Transverse colon (tissue), 4 donors: ENCODE results near the gene ZNF75A. TPM values are rescaled to one million over a fixed set of nuclear protein-coding genes. Genes with fewer than 3 reads are reported as not detected.

ENCODE experiments used
- DNase-seq: peaks from one replicate; pipeline ENCODE4 v3.0.0-alpha.2; 2019
- H3K27ac ChIP-seq, 4 donors: fragments of 200-600 bp; sonication (generic); 2 replicates each; pipeline ENCODE4 v1.5.1; 2016 to 2018; ENCODE audit warnings: inconsistent platforms in 4 of 4
- H3K27me3 ChIP-seq: fragments of 200-600 bp; sonication (generic); 2 replicates; pipeline ENCODE4 v1.5.1; 2017; ENCODE audit warnings: inconsistent platforms
- H3K36me3 ChIP-seq, 4 donors: fragments of 200-600 bp; sonication (generic); 2 replicates each; pipeline ENCODE4 v1.5.1; 2017 to 2019; ENCODE audit warnings: inconsistent platforms in 4 of 4
- H3K4me1 ChIP-seq, 4 donors: fragments of 200-600 bp; sonication (generic); 2 replicates each; pipeline ENCODE4 v1.5.1; 2017 to 2020; ENCODE audit warnings: inconsistent platforms in 4 of 4
- H3K4me3 ChIP-seq, 4 donors: fragments of 200-600 bp; sonication (generic); 1 replicate in 1 of 4; 2 replicates in 3 of 4; pipeline versions ENCODE4 v1.5.1 to v1.6.1; 2017 to 2019; ENCODE audit warnings: inconsistent platforms in 4 of 4
- H3K9me3 ChIP-seq, 2 donors: fragments of 200-600 bp; sonication (generic); 2 replicates each; pipeline ENCODE4 v1.5.1; 2017 to 2019; ENCODE audit warnings: inconsistent platforms in 2 of 2
- EP300 ChIP-seq: sonication (generic); formaldehyde crosslinking; IDR thresholded peaks from one replicate; pipeline ENCODE4 v1.6.1; 2017; ENCODE audit warnings: antibody characterized with exemption, low read depth
- POLR2A ChIP-seq: fragments of 450-650 bp; IDR thresholded peaks from one replicate; pipeline ENCODE4 v1.6.1; 2016; ENCODE audit warnings: antibody characterized with exemption, mild to moderate bottlenecking, moderate library complexity
- POLR2AphosphoS5 ChIP-seq, 3 donors: sonication (generic); formaldehyde crosslinking; IDR thresholded peaks; one replicate each; pipeline ENCODE4 v1.6.1; 2016; ENCODE audit warnings: antibody characterized with exemption in 3 of 3
- WGBS, 2 donors: methylation state at CpG; one replicate each; pipeline ENCODE4 v1.1.5; 2018; ENCODE audit warnings: low coverage in 1 of 2; 5-methylcytosine and 5-hydroxymethylcytosine counted together
- in situ Hi-C, 4 donors: fragments of 200-750 bp; cut with MboI; loops; one replicate each; pipeline versions ENCODE4 v1.15.0 to v1.15.1; 2017; ENCODE audit warnings: low sequenced_read_pairs in 3 of 4, low pct_ligation_motif_present in 1 of 4, low pct_unique_long_range_greater_than_20kb in 1 of 4
- intact Hi-C: fragments of 100-400 bp; cut with DNase I; formaldehyde crosslinking; loops from one replicate; pipeline ENCODE4 v1.15.1; 2023; ENCODE audit warnings: low total_unique reads
- total RNA-seq, 4 donors: library from RNA; depleted of rRNA; stranded (reverse); fragments of >200 nt; gene quantifications; one replicate each; pipeline ENCODE4 v1.1.0, GENCODE V29; 2016
- TF ChIP-seq, protein P1 (sequence below), 5 experiments: fragments of 200-600 bp in 3 of 5; fragments of 450-650 bp in 2 of 5; sonication (generic) in 3 of 5; IDR thresholded peaks; 1 replicate in 2 of 5; 2 replicates in 3 of 5; pipeline ENCODE4 v1.5.1; 2016 to 2017; ENCODE audit warnings: antibody characterized with exemption in 5 of 5, inconsistent platforms in 3 of 5, mild to moderate bottlenecking in 2 of 5, moderate library complexity in 1 of 5

The ZNF75A gene
- total RNA-seq, 4 donors from 2014 or later: 12.3 to 53.9 (median 25.5) TPM

- H3K36me3 ChIP-seq: peaks cover 0 to 33% (median 6%) of the 10 kb centered on the region in 4 donors
- H3K27me3 ChIP-seq: peaks cover 4% of the 10 kb centered on the region
- in situ Hi-C loops (no loop called here), intact Hi-C loops (no loop called here)
- peak overlapping the region; percentile 79 to 99 (median 92) for H3K4me3 ChIP-seq
- TF ChIP-seq EP300 (no peak), POLR2AphosphoS5 (IDR thresholded peaks at IDR 0.05) (no peak), POLR2A (no peak)
- TF ChIP-seq, protein P1, sequence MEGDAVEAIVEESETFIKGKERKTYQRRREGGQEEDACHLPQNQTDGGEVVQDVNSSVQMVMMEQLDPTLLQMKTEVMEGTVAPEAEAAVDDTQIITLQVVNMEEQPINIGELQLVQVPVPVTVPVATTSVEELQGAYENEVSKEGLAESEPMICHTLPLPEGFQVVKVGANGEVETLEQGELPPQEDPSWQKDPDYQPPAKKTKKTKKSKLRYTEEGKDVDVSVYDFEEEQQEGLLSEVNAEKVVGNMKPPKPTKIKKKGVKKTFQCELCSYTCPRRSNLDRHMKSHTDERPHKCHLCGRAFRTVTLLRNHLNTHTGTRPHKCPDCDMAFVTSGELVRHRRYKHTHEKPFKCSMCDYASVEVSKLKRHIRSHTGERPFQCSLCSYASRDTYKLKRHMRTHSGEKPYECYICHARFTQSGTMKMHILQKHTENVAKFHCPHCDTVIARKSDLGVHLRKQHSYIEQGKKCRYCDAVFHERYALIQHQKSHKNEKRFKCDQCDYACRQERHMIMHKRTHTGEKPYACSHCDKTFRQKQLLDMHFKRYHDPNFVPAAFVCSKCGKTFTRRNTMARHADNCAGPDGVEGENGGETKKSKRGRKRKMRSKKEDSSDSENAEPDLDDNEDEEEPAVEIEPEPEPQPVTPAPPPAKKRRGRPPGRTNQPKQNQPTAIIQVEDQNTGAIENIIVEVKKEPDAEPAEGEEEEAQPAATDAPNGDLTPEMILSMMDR (IDR thresholded peaks at IDR 0.05): no peak
- peaks cover under 1 to 21% of the 10 kb centered on the region in 2 donors for H3K9me3 ChIP-seq
- 18 to 33% methylated on average over 3 to 38 of the region's 56 CpGs for WGBS, 2 donors
- DNase-seq: no peak
- H3K4me1 ChIP-seq: peaks cover 5 to 28% (median 25%) of the 10 kb centered on the region in 4 donors
- peak overlapping the region; percentile 98 to 100 (median 100) for H3K27ac ChIP-seq
Measured at GRCh38 chr16:3283543-3284447, 21.5 kb upstream of the ZNF75A start.

DNA sequence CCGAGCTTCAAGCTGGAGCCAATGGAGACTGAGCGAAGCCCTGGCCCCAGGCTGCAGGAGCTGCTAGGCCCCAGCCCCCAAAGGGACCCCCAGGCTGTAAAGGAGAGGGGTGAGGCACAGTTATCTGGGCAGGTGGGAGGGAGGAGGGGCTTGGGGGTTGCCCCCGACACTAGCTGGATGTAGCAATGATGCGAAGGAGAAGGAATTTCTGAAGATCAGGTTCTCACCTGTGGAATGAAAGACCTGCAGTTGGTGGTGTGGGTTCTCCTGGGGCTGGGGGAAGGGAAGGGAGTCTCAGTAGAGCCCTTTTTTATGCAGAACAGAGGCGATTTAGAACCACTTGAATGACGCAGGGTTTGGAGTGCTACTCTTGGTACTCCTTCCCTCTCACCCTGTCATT lies 20.2 kb upstream of the ZNF75A start:
- H3K4me3 ChIP-seq: peak overlapping the region in 1 of 4 donors; percentile 99
- H3K4me1 ChIP-seq: peaks cover 5 to 28% (median 25%) of the 10 kb centered on the region in 4 donors
- in situ Hi-C loops: no loop called here

DNA sequence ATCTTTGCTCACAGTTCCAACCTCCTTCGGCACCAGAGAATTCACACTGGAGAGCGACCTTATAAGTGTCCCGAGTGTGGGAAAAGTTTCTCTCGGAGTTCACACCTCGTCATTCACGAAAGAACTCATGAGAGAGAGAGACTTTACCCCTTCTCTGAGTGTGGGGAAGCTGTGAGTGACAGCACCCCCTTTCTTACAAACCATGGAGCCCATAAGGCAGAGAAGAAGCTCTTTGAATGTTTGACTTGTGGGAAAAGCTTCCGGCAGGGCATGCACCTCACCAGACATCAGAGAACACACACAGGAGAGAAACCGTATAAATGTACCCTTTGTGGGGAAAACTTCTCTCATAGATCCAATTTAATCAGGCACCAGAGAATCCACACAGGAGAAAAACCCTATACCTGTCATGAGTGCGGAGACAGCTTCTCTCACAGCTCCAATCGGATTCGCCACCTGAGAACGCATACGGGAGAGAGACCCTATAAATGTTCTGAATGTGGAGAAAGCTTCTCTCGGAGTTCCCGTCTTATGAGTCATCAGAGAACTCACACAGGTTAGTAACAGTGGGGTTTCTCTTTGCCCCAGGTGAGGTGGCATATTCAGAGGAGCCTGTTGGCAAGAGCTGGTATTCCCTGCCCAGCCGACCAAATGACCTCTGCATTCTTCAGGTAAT lies 15.2 kb upstream of the ZNF75A start:
- Histone ChIP-seq H3K4me1 (peaks cover 0 to 6% (median 4%) of the 10 kb centered on the region in 4 donors), H3K4me3 (no peak overlapping the region), H3K27ac (no peak overlapping the region), H3K36me3 (peaks cover 0 to 86% (median 28%) of the 10 kb centered on the region in 4 donors), H3K27me3 (no peaks in the 10 kb centered on the region), H3K9me3 (peaks cover 55 to 84% of the 10 kb centered on the region in 2 donors)
- WGBS, 2 donors: 98 to 100% methylated on average over 2 to 16 of the region's 16 CpGs
- intact Hi-C loops: loop anchor here (5.0 kb wide), 1 partner anchor 167 kb away; no protein-coding TSS in a partner anchor
- no peak for DNase-seq
- TF ChIP-seq POLR2AphosphoS5 (IDR thresholded peaks at IDR 0.05) (no peak), EP300 (no peak), POLR2A (no peak)
- TF ChIP-seq, protein P1 (IDR thresholded peaks at IDR 0.05): no peak
- in situ Hi-C loops: loop anchor here in 1 of 4 donors (10.0 kb wide), 1 partner anchor 115 kb away; the partner anchor contains the start of genes ZNF174 and ZSCAN32

More for the DNA sequence above, 20.2 kb upstream of the ZNF75A start:
- no peaks in the 10 kb centered on the region for H3K27me3 ChIP-seq
- DNase-seq: no peak
- intact Hi-C loops: no loop called here
- H3K9me3 ChIP-seq: peaks cover 14 to 34% of the 10 kb centered on the region in 2 donors
- TF ChIP-seq POLR2A: no peak
- TF ChIP-seq, protein P1 (IDR thresholded peaks at IDR 0.05): no peak
- no peak for TF ChIP-seq EP300
- no peak for TF ChIP-seq POLR2AphosphoS5 (IDR thresholded peaks at IDR 0.05)
- H3K36me3 ChIP-seq: peaks cover 0 to 46% (median 16%) of the 10 kb centered on the region in 4 donors
- H3K27ac ChIP-seq: no peak overlapping the region
- 96% methylated on average over 6 of the region's 6 CpGs; no CpG with 5 or more reads in 1 of the 2 donors for WGBS, 2 donors

GRCh38 chr16:3292604-3293003 lies 12.7 kb upstream of the ZNF75A start:
- Histone ChIP-seq H3K9me3 (peaks cover 67 to 99% of the 10 kb centered on the region in 2 donors), H3K27me3 (no peaks in the 10 kb centered on the region), H3K27ac (no peak overlapping the region), H3K4me3 (no peak overlapping the region), H3K4me1 (no peaks in the 10 kb centered on the region), H3K36me3 (peaks cover 0 to 68% (median 28%) of the 10 kb centered on the region in 4 donors)
- in situ Hi-C loops: loop anchor here in 1 of 4 donors (10.0 kb wide), 1 partner anchor 112 kb away; the partner anchor contains the start of genes ZNF174 and ZSCAN32
- 95 to 100% methylated on average over 1 to 3 of the region's 3 CpGs for WGBS, 2 donors
- no peak for DNase-seq
- TF ChIP-seq EP300: no peak
- TF ChIP-seq, protein P1 (IDR thresholded peaks at IDR 0.05): no peak
- no peak for TF ChIP-seq POLR2A
- TF ChIP-seq POLR2AphosphoS5 (IDR thresholded peaks at IDR 0.05): no peak
- intact Hi-C loops: loop anchor here (5.0 kb wide), 1 partner anchor 165 kb away; no protein-coding TSS in a partner anchor
